Heart right ventricle (tissue), 16 donors: ENCODE results near the gene HIPK4. TPM values are rescaled to one million over a fixed set of nuclear protein-coding genes. Genes with fewer than 3 reads are reported as not detected.

Source experiments
- ATAC-seq, 8 donors: fragments of 200-7000 bp; cut with Tn5 transposase; one replicate each; pipeline ENCODE4 v1.9.1; 2020; ENCODE audit warnings: mild to moderate bottlenecking in 8 of 8, moderate library complexity in 8 of 8, moderate number of reproducible peaks in 1 of 8
- DNase-seq, 2 donors: peaks; one replicate each; pipeline ENCODE4 v3.0.0-alpha.2; 2020
- H3K27ac ChIP-seq, 10 donors: fragments of 200-600 bp; sonication (generic) in 2 of 10; one replicate each; pipeline versions ENCODE4 v1.5.0 to v1.8.0; 2020 to 2022; ENCODE audit warnings: mild to moderate bottlenecking in 3 of 10
- H3K27me3 ChIP-seq, 7 donors: fragments of 200-600 bp; one replicate each; pipeline ENCODE4 v1.8.0; 2021 to 2022; ENCODE audit warnings: mild to moderate bottlenecking in 2 of 7
- H3K36me3 ChIP-seq, 9 donors: fragments of 200-600 bp; sonication (generic) in 1 of 9; one replicate each; pipeline versions ENCODE4 v1.5.0 to v1.8.0; 2020 to 2022; ENCODE audit warnings: mild to moderate bottlenecking in 2 of 9
- H3K4me1 ChIP-seq, 9 donors: fragments of 200-600 bp; sonication (generic) in 1 of 9; one replicate each; pipeline versions ENCODE4 v1.5.0 to v1.8.0; 2020 to 2022; ENCODE audit warnings: mild to moderate bottlenecking in 4 of 9
- H3K4me3 ChIP-seq, 10 donors: fragments of 200-600 bp; sonication (generic) in 2 of 10; one replicate each; pipeline versions ENCODE4 v1.5.0 to v1.8.0; 2020 to 2022; ENCODE audit warnings: mild to moderate bottlenecking in 7 of 10, moderate library complexity in 2 of 10
- H3K9me3 ChIP-seq, 11 donors: fragments of 200-600 bp in 10 of 11; sonication (generic) in 2 of 11; one replicate each; pipeline versions ENCODE4 v1.5.0 to v1.8.0; 2013 to 2022; ENCODE audit warnings: mild to moderate bottlenecking in 2 of 11, control low read depth in 1 of 11, moderate library complexity in 1 of 11
- WGBS, 2 donors: extraction: QIAGEN DNeasy Blood & Tissue Kit; methylation state at CpG; one replicate each; pipeline ENCODE4 v1.1.7; 2013; ENCODE audit warnings: inconsistent platforms in 1 of 2; 5-methylcytosine and 5-hydroxymethylcytosine counted together
- intact Hi-C, 10 donors: fragments of 100-400 bp; cut with DNase I; formaldehyde crosslinking; loops; one replicate each; pipeline versions ENCODE4 v1.11.1 to v1.14.2; 2022
- polyA plus RNA-seq, 2 donors: library from polyadenylated mRNA; stranded (reverse); fragments of 200-250 nt; gene quantifications; one replicate each; pipeline ENCODE4 v1.2.3, GENCODE V29; 2013
- total RNA-seq, 10 donors: library from RNA; stranded (reverse); fragmentation: NEBNext Ultra II Directional in 3 of 10; extraction: Animal tissue kit (Norgen Biotek cat#: 25700) in 3 of 10; gene quantifications; one replicate each; pipeline versions ENCODE4 v1.2.1 to v1.2.4, GENCODE V29; 2021 to 2023
- TF ChIP-seq, protein P1 (sequence below), 9 donors: fragments of 200-600 bp; sonication (generic) in 2 of 9; IDR thresholded peaks; one replicate each; pipeline versions ENCODE4 v1.5.0 to v1.8.0; 2021 to 2022; ENCODE audit warnings: antibody characterized with exemption in 9 of 9, mild to moderate bottlenecking in 5 of 9, moderate library complexity in 1 of 9
- donor health status: Arrhythmogenic right ventricular cardiomyopathy.
- donor health status: ischemic (EF 13 %, LVEDD 7.1; RV severe dilation, severe dysfunction).
- donor health status: healthy with polysubstance abuse.
- donor health status: DM: no; HTN: yes; CAD: no.
- donor health status: DM: no; HTN: no; CAD: no.
- donor health status: ischemic (EF 25% LVEDD 6.9; RV normal size, moderate dysfunction).
- donor health status: ischemic (EF 25% LVEDD 5.7; RV mildly dilated, moderate dysfunction).
- donor health status: healthy.
- donor health status: DM: yes; HTN: yes; CAD: no.
- donor health status: Ischemic cardiomyopathy.
- donor health status: ischemic (EF 35%, LVEDD 5.7; RV mildly dilated, moderate dysfunction).
- donor health status: nonischemic (EF 11% LVEDD 7.7; RV severe dilation, severe dysfunction).
- donor health status: DM: yes; HTN: yes; CAD: no.
- donor health status: PGD.
- donor health status: ischemic (EF 29% LVEDD 5.4; RV normal size, mild dysfunction).
- donor health status: nonischemic (EF 23%, LVEDD 6.1; RV moderate dilation, normal function).

HIPK4 gene
- total and polyA plus RNA-seq, 12 donors, result 0.09 to 0.15 (median 0.10) TPM; not detected in 9

- Histone ChIP-seq H3K27ac (peak overlapping the region in 2 of 10 donors; percentile 81 to 85), H3K4me1 (peaks cover 0 to 35% (median 15%) of the 10 kb centered on the region in 9 donors)
Observed at GRCh38 chr19:40339018-40339728, 50.8 kb downstream of the HIPK4 start.

DNA sequence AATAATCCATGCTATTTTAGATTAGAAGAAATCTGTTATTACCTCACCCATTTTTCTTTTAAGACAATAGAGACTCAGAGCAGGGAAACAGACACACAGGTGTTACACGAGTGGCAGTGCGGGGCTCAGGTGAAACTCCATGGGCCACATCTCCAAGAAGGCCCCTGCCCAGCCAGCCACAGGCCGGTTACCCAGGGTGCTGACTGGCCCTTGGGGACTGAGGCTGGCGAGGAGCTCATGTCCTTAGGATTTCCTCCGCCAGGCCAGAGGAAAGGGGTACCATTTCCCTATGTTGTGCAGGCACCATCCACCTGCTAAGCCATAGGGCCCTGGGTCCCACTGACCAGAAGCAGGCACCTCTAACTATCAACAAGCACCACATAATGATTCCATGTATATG lies 52.4 kb downstream of the HIPK4 start:
- Histone ChIP-seq H3K4me1 (peaks cover 0 to 26% (median 8%) of the 10 kb centered on the region in 9 donors), H3K27me3 (no peaks in the 10 kb centered on the region), H3K27ac (peak overlapping the region in 1 of 10 donors; percentile 10), H3K4me3 (no peak overlapping the region), H3K9me3 (no peaks in the 10 kb centered on the region), H3K36me3 (peaks cover 0 to 76% (median 20%) of the 10 kb centered on the region in 9 donors)
- no peak for ATAC-seq
- TF ChIP-seq, protein P1, sequence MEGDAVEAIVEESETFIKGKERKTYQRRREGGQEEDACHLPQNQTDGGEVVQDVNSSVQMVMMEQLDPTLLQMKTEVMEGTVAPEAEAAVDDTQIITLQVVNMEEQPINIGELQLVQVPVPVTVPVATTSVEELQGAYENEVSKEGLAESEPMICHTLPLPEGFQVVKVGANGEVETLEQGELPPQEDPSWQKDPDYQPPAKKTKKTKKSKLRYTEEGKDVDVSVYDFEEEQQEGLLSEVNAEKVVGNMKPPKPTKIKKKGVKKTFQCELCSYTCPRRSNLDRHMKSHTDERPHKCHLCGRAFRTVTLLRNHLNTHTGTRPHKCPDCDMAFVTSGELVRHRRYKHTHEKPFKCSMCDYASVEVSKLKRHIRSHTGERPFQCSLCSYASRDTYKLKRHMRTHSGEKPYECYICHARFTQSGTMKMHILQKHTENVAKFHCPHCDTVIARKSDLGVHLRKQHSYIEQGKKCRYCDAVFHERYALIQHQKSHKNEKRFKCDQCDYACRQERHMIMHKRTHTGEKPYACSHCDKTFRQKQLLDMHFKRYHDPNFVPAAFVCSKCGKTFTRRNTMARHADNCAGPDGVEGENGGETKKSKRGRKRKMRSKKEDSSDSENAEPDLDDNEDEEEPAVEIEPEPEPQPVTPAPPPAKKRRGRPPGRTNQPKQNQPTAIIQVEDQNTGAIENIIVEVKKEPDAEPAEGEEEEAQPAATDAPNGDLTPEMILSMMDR (IDR thresholded peaks at IDR 0.05), result no peak
- no peak for DNase-seq
- WGBS, 2 donors, result 89% methylated on average over 5 of the region's 5 CpGs
- intact Hi-C loops, result no loop called here

More at GRCh38 chr19:40339018-40339728, 50.8 kb downstream of the HIPK4 start:
- ATAC-seq, result no peak
- H3K9me3 ChIP-seq, result no peaks in the 10 kb centered on the region
- peaks cover 0 to 65% (median 4%) of the 10 kb centered on the region in 9 donors for H3K36me3 ChIP-seq
- no peaks in the 10 kb centered on the region for H3K27me3 ChIP-seq
- intact Hi-C loops, result no loop called here
- WGBS, 2 donors, result 89 to 92% methylated on average over 4 of the region's 4 CpGs
- no peak overlapping the region for H3K4me3 ChIP-seq
- no peak for DNase-seq
- TF ChIP-seq, protein P1 (IDR thresholded peaks at IDR 0.05), result no peak

- Histone ChIP-seq H3K27me3 (no peaks in the 10 kb centered on the region), H3K9me3 (no peaks in the 10 kb centered on the region), H3K4me3 (no peak overlapping the region), H3K27ac (no peak overlapping the region), H3K4me1 (peaks cover 0 to 21% (median 8%) of the 10 kb centered on the region in 9 donors), H3K36me3 (peaks cover 0 to 81% (median 24%) of the 10 kb centered on the region in 9 donors)
- intact Hi-C loops, result no loop called here
- 69 to 91% methylated on average over 2 of the region's 2 CpGs for WGBS, 2 donors
- TF ChIP-seq, protein P1 (IDR thresholded peaks at IDR 0.05), result no peak
- ATAC-seq (no peak), DNase-seq (no peak)
Observed at GRCh38 chr19:40337107-40337506, 52.9 kb downstream of the HIPK4 start.

DNA sequence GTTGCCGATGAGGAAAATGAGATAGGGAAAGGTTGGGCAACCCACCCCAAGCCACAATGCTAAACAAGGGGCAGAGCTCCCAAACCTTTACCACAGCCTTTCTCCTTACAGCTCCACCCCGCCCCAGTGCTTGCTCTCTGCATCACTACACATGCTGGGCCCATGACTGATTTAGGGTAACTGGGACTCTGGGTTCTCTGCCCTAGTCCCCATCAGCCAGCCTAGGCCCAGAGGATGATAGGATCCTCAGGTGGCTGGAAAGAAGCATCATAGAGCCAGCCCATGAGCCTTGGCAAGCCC lies 53.4 kb downstream of the HIPK4 start:
- Histone ChIP-seq H3K27me3 (no peaks in the 10 kb centered on the region), H3K9me3 (no peaks in the 10 kb centered on the region), H3K4me3 (no peak overlapping the region), H3K27ac (no peak overlapping the region), H3K36me3 (peaks cover 0 to 83% (median 29%) of the 10 kb centered on the region in 9 donors), H3K4me1 (peaks cover 0 to 17% (median 7%) of the 10 kb centered on the region in 9 donors)
- intact Hi-C loops, result no loop called here
- 89 to 92% methylated on average over 2 of the region's 2 CpGs for WGBS, 2 donors
- DNase-seq, result no peak
- no peak for ATAC-seq
- TF ChIP-seq, protein P1 (IDR thresholded peaks at IDR 0.05), result no peak
